C1 segment of cervical spinal cord (tissue), 14 donors: Measurements from ENCODE around the gene SLC7A9.
"Not testable (repeated sequence)": the region's sequence is repeated elsewhere in the genome, so short reads cannot be mapped to it uniquely, and the experiment has no call there.

Source experiments
- DNase-seq, 14 donors: peaks; one replicate each; lab custom pipeline; 2025; lab: John Stamatoyannopoulos, UW

The SLC7A9 gene

GRCh38 chr19:32885255-32885654 lies 15.7 kb upstream of the SLC7A9 start:
- DNase-seq, result not testable (repeated sequence)

- DNase-seq, result no peak
Measured at GRCh38 chr19:32881766-32882165, 12.2 kb upstream of the SLC7A9 start.

- no peak for DNase-seq
Measured at GRCh38 chr19:32880622-32881021, 11.1 kb upstream of the SLC7A9 start.

GRCh38 chr19:32879741-32880140 lies 10.2 kb upstream of the SLC7A9 start:
- no peak for DNase-seq

GRCh38 chr19:32878988-32879387 lies 9.4 kb upstream of the SLC7A9 start:
- no peak for DNase-seq

- no peak for DNase-seq
Measured at GRCh38 chr19:32877977-32878745, 8.6 kb upstream of the SLC7A9 start.

GRCh38 chr19:32877323-32877912 lies 7.9 kb upstream of the SLC7A9 start:
- no peak for DNase-seq

GRCh38 chr19:32876919-32877285 lies 7.3 kb upstream of the SLC7A9 start:
- no peak for DNase-seq

- no peak for DNase-seq
Measured at GRCh38 chr19:32876236-32876918, 6.8 kb upstream of the SLC7A9 start.

- DNase-seq, result no peak
Measured at GRCh38 chr19:32875428-32875827, 5.9 kb upstream of the SLC7A9 start.

- DNase-seq, result no peak
Measured at GRCh38 chr19:32874605-32875004, 5.0 kb upstream of the SLC7A9 start.

GRCh38 chr19:32873247-32873959 lies 3.8 kb upstream of the SLC7A9 start:
- no peak for DNase-seq

GRCh38 chr19:32872391-32872790 lies 2.8 kb upstream of the SLC7A9 start:
- DNase-seq, result no peak

- no peak for DNase-seq
Measured at GRCh38 chr19:32870981-32871451, 1.4 kb upstream of the SLC7A9 start.

GRCh38 chr19:32869966-32870573 lies 503 bp upstream of the SLC7A9 start:
- DNase-seq, result no peak

- no peak for DNase-seq
Measured at GRCh38 chr19:32868206-32868950, 1.2 kb downstream of the SLC7A9 start.

- not testable (repeated sequence) for DNase-seq
Measured at GRCh38 chr19:32867436-32867835, 2.1 kb downstream of the SLC7A9 start.

GRCh38 chr19:32866564-32867265 lies 2.9 kb downstream of the SLC7A9 start:
- no peak for DNase-seq

GRCh38 chr19:32866061-32866460 lies 3.5 kb downstream of the SLC7A9 start:
- no peak for DNase-seq

GRCh38 chr19:32865326-32865725 lies 4.2 kb downstream of the SLC7A9 start:
- DNase-seq, result no peak
